GM12892 (cell line): ENCODE results near the gene ABTB2.

Experiments
- POLR2A ChIP-seq: IDR thresholded peaks from 2 replicates; pipeline ENCODE4 v1.6.1; 2011; ENCODE audit warnings: low read depth, low read length, control low read depth
- POLR2AphosphoS5 ChIP-seq: IDR thresholded peaks from 2 replicates; pipeline ENCODE4 v1.6.1; 2011; ENCODE audit warnings: low read depth, low read length, control low read depth
- TAF1 ChIP-seq: IDR thresholded peaks from 2 replicates; pipeline ENCODE4 v1.6.1; 2011; ENCODE audit warnings: low read depth, mild to moderate bottlenecking, control low read depth, low read length, borderline replicate concordance

- TF ChIP-seq POLR2AphosphoS5, result no peak
- TF ChIP-seq POLR2A, result no peak
- TF ChIP-seq TAF1, result no peak
These were observed 49.5 kb upstream of the ABTB2 start for GRCh38 chr11:34407121-34407813.
